H9 (cell line): ENCODE results near the gene RABGAP1. TPM values are rescaled to one million over a fixed set of nuclear protein-coding genes. Genes with fewer than 3 reads are reported as not detected.

Experiments
- DNase-seq: peaks from one replicate; pipeline ENCODE4 v3.0.0-alpha.2; 2017
- H2AFZ ChIP-seq: one replicate; pipeline ENCODE4 v1.6.1; 2013; ENCODE audit warnings: mild to moderate bottlenecking, low read length, control low read depth, moderate library complexity
- H2AK5ac ChIP-seq: 2 replicates; pipeline ENCODE4 v1.6.1; 2013; ENCODE audit warnings: low read length, control low read depth, mixed read lengths; ENCODE audit not compliant: insufficient read length
- H2BK120ac ChIP-seq: one replicate; pipeline ENCODE4 v1.6.1; 2013; ENCODE audit warnings: low read depth, mild to moderate bottlenecking, low read length, control low read depth, inconsistent platforms; ENCODE audit not compliant: poor library complexity, severe bottlenecking
- H2BK12ac ChIP-seq: 2 replicates; pipeline ENCODE4 v1.6.1; 2013; ENCODE audit warnings: low read length, control low read depth, mixed read lengths, low read depth; ENCODE audit not compliant: insufficient read length
- H2BK15ac ChIP-seq: 2 replicates; pipeline ENCODE4 v1.6.1; 2013; ENCODE audit warnings: low read depth, low read length, control low read depth
- H2BK20ac ChIP-seq: one replicate; pipeline ENCODE4 v1.6.1; 2013; ENCODE audit warnings: low read depth, mild to moderate bottlenecking, low read length, control low read depth, inconsistent platforms; ENCODE audit not compliant: poor library complexity, severe bottlenecking
- H2BK5ac ChIP-seq: 2 replicates; pipeline ENCODE4 v1.6.1; 2013; ENCODE audit warnings: low read length, control low read depth, mixed read lengths; ENCODE audit not compliant: insufficient read length
- H3K14ac ChIP-seq: 2 replicates; pipeline ENCODE4 v1.6.1; 2013; ENCODE audit warnings: low read length, control low read depth; ENCODE audit not compliant: insufficient read depth
- H3K18ac ChIP-seq: 2 replicates; pipeline ENCODE4 v1.6.1; 2013; ENCODE audit warnings: low read depth, mild to moderate bottlenecking, mixed read lengths, low read length, control low read depth; ENCODE audit not compliant: insufficient read length
- H3K23ac ChIP-seq: 2 replicates; pipeline ENCODE4 v1.6.1; 2013; ENCODE audit warnings: low read length, control low read depth, mixed read lengths, low read depth; ENCODE audit not compliant: insufficient read length
- H3K23me2 ChIP-seq: 2 replicates; pipeline ENCODE4 v1.6.1; 2013; ENCODE audit warnings: low read depth, mild to moderate bottlenecking, mixed read lengths, low read length, control low read depth; ENCODE audit not compliant: insufficient read length, poor library complexity, severe bottlenecking
- H3K27ac ChIP-seq: 2 replicates; pipeline ENCODE4 v1.5.1; 2013; ENCODE audit warnings: low read length, control low read depth, mixed read lengths, low read depth; ENCODE audit not compliant: insufficient read length
- H3K27me3 ChIP-seq: 2 replicates; pipeline ENCODE4 v1.6.1; 2013; ENCODE audit warnings: low read length, control low read depth, inconsistent platforms; ENCODE audit not compliant: insufficient read depth
- H3K4ac ChIP-seq: 2 replicates; pipeline ENCODE4 v1.6.1; 2013; ENCODE audit warnings: low read depth, mild to moderate bottlenecking, control low read depth, inconsistent platforms, low read length, moderate library complexity
- H3K4me1 ChIP-seq: 2 replicates; pipeline ENCODE4 v1.6.1; 2013; ENCODE audit warnings: low read length, control low read depth, inconsistent platforms; ENCODE audit not compliant: insufficient read depth
- H3K4me2 ChIP-seq: 2 replicates; pipeline ENCODE4 v1.6.1; 2013; ENCODE audit warnings: low read length, control low read depth, mixed read lengths; ENCODE audit not compliant: insufficient read length, insufficient read depth
- H3K56ac ChIP-seq: 2 replicates; pipeline ENCODE4 v1.6.1; 2013; ENCODE audit warnings: low read depth, mild to moderate bottlenecking, mixed read lengths, low read length, control low read depth; ENCODE audit not compliant: insufficient read length
- H3K79me1 ChIP-seq: 2 replicates; pipeline ENCODE4 v1.6.1; 2013; ENCODE audit warnings: low read depth, mild to moderate bottlenecking, moderate library complexity, low read length, control low read depth, inconsistent platforms; ENCODE audit not compliant: insufficient read depth, poor library complexity, severe bottlenecking
- H3K79me2 ChIP-seq: 2 replicates; pipeline ENCODE4 v1.6.1; 2013; ENCODE audit warnings: low read length, control low read depth, inconsistent platforms; ENCODE audit not compliant: insufficient read depth
- H3K9ac ChIP-seq: 2 replicates; pipeline ENCODE4 v1.6.1; 2013; ENCODE audit warnings: low read length, control low read depth, mixed read lengths; ENCODE audit not compliant: insufficient read length; ENCODE audit errors: extremely low read depth
- H3K9me3 ChIP-seq: one replicate; pipeline ENCODE4 v1.6.1; 2013; ENCODE audit warnings: low read depth, low read length, inconsistent platforms; ENCODE audit not compliant: control insufficient read depth
- H3T11ph ChIP-seq: one replicate; pipeline ENCODE4 v1.6.1; 2013; ENCODE audit warnings: mild to moderate bottlenecking, low read length, control low read depth, inconsistent platforms
- H4K20me1 ChIP-seq: one replicate; pipeline ENCODE4 v1.6.1; 2013; ENCODE audit not compliant: control insufficient read depth, insufficient read length, insufficient read depth
- H4K5ac ChIP-seq: 2 replicates; pipeline ENCODE4 v1.6.1; 2013; ENCODE audit warnings: low read depth, mild to moderate bottlenecking, mixed read lengths, low read length, control low read depth; ENCODE audit not compliant: insufficient read length
- H4K8ac ChIP-seq: replicated peaks from 2 replicates; pipeline ENCODE4 v1.6.1; 2013; ENCODE audit warnings: low read length, control low read depth, mixed read lengths, low read depth; ENCODE audit not compliant: insufficient read length
- H4K91ac ChIP-seq: 2 replicates; pipeline ENCODE4 v1.6.1; 2013; ENCODE audit warnings: low read depth, mild to moderate bottlenecking, moderate library complexity, mixed read lengths, low read length, control low read depth; ENCODE audit not compliant: insufficient read length
- H3K27ac Mint-ChIP-seq, 3 experiments: 2 replicates in 2 of 3; 3 replicates in 1 of 3; pipeline ENCODE4 v1.8.0; 2020 to 2021; ENCODE audit warnings: mixed read lengths in 3 of 3, mild to moderate bottlenecking in 1 of 3, moderate library complexity in 1 of 3
- H3K27me3 Mint-ChIP-seq: 2 replicates; pipeline ENCODE4 v1.8.0; 2021; ENCODE audit warnings: low read depth, mild to moderate bottlenecking, moderate library complexity, mixed read lengths
- H3K36me3 Mint-ChIP-seq, 3 experiments: 2 replicates in 2 of 3; 3 replicates in 1 of 3; pipeline ENCODE4 v1.8.0; 2020 to 2021; ENCODE audit warnings: low read depth in 3 of 3, mixed read lengths in 3 of 3; ENCODE audit not compliant: insufficient read depth in 1 of 3
- H3K4me1 Mint-ChIP-seq, 2 experiments: 2 replicates each; pipeline ENCODE4 v1.8.0; 2020; ENCODE audit warnings: mixed read lengths in 2 of 2
- H3K4me3 Mint-ChIP-seq, 2 experiments: 2 replicates in 1 of 2; 3 replicates in 1 of 2; pipeline ENCODE4 v1.8.0; 2020 to 2021; ENCODE audit warnings: mild to moderate bottlenecking in 2 of 2, mixed read lengths in 2 of 2, moderate library complexity in 1 of 2
- H3K9me3 Mint-ChIP-seq, 2 experiments: 2 replicates in 1 of 2; 3 replicates in 1 of 2; pipeline ENCODE4 v1.8.0; 2020; ENCODE audit warnings: mild to moderate bottlenecking in 2 of 2, mixed read lengths in 2 of 2, moderate library complexity in 1 of 2
- WGBS: extraction: QIAGEN DNeasy Blood & Tissue Kit; methylation state at CpG from one replicate; pipeline ENCODE4 v1.1.7; 2013; ENCODE audit warnings: missing lambda C conversion rate, low lambda C conversion rate, mixed read lengths; ENCODE audit not compliant: insufficient read length; ENCODE audit errors: extremely low coverage; 5-methylcytosine and 5-hydroxymethylcytosine counted together
- total RNA-seq: library from RNA; stranded (reverse); gene quantifications from 2 replicates; pipeline ENCODE4 v1.2.1, GENCODE V29; 2021
- TF ChIP-seq, protein P1 (sequence below): fragments of 200-600 bp; sonication (generic); conservative IDR thresholded peaks from 3 replicates; pipeline ENCODE4 v1.8.0; 2021; ENCODE audit warnings: antibody characterized with exemption, mild to moderate bottlenecking

RABGAP1 gene
- total RNA-seq, 1 experiment from 2014 or later = 31.6 TPM

DNA sequence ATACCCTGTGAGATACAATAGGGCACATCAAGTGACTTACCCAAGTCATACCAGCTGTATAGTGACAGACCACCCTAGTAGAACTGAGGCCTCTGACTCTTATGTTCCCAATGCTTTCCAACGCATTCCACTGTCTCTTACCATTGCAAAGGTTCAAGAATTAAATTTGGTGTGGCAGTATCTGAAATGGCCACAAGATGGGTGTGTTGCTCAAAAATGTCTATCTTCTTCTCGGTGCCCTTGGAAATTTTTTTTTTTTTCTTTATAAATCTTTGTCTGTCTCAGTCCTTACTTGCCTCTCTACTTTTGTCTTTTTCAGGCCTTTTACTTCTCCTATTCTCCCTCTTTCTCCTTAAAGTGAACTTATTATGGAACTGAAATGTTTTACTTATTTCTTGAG is 141.0 kb downstream of the RABGAP1 start:
- Histone ChIP-seq H3K27me3 (no peaks in the 10 kb centered on the region), H2BK5ac (no peak overlapping the region), H4K8ac (no peak overlapping the region), H3K79me1 (no peaks in the 10 kb centered on the region), H4K91ac (no peak overlapping the region), H3K27ac (no peak overlapping the region), H2AK5ac (no peak overlapping the region), H3K14ac (no peak overlapping the region), H3K56ac (no peak overlapping the region), H4K20me1 (no peaks in the 10 kb centered on the region), H3K4me2 (no peak overlapping the region), H2BK120ac (no peak overlapping the region), H3K23me2 (no peaks in the 10 kb centered on the region), H3K23ac (no peak overlapping the region), H3K4ac (no peak overlapping the region), H3K4me1 (peaks cover 5% of the 10 kb centered on the region; the same call in 1 of the 2 replicates), H3K9ac (no peak overlapping the region), H2BK20ac (no peak overlapping the region), H4K5ac (no peak overlapping the region), H2AFZ (no peak overlapping the region), H2BK12ac (no peak overlapping the region), H3T11ph (no peak overlapping the region), H3K18ac (no peak overlapping the region), H3K9me3 (no peaks in the 10 kb centered on the region), H3K79me2 (no peaks in the 10 kb centered on the region), H2BK15ac (no peak overlapping the region)
- WGBS = no CpG with 5 or more reads among the region's 2 CpGs
- DNase-seq = no peak
- H3K4me3 Mint-ChIP-seq = no peak overlapping the region
- peaks cover 14 to 17% of the 10 kb centered on the region in 2 experiments for H3K4me1 Mint-ChIP-seq
- no peak overlapping the region; a peak in 1 of 7 replicates for H3K27ac Mint-ChIP-seq
- H3K36me3 Mint-ChIP-seq = peaks cover 16 to 70% (median 66%) of the 10 kb centered on the region in 3 experiments; a peak in 6 of 7 replicates
- TF ChIP-seq, protein P1, sequence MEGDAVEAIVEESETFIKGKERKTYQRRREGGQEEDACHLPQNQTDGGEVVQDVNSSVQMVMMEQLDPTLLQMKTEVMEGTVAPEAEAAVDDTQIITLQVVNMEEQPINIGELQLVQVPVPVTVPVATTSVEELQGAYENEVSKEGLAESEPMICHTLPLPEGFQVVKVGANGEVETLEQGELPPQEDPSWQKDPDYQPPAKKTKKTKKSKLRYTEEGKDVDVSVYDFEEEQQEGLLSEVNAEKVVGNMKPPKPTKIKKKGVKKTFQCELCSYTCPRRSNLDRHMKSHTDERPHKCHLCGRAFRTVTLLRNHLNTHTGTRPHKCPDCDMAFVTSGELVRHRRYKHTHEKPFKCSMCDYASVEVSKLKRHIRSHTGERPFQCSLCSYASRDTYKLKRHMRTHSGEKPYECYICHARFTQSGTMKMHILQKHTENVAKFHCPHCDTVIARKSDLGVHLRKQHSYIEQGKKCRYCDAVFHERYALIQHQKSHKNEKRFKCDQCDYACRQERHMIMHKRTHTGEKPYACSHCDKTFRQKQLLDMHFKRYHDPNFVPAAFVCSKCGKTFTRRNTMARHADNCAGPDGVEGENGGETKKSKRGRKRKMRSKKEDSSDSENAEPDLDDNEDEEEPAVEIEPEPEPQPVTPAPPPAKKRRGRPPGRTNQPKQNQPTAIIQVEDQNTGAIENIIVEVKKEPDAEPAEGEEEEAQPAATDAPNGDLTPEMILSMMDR = peak; percentile 72
- H3K27me3 Mint-ChIP-seq = no peaks in the 10 kb centered on the region
- no peaks in the 10 kb centered on the region for H3K9me3 Mint-ChIP-seq
